H7 (cell line): ENCODE results near the gene TUNAR. TPM values are rescaled to one million over a fixed set of nuclear protein-coding genes. Genes with fewer than 3 reads are reported as not detected.

Experiments
- DNase-seq: peaks from one replicate; pipeline ENCODE4 v3.0.0; 2012
- H3K27me3 ChIP-seq: 2 replicates; pipeline ENCODE4 v1.6.0; 2011; ENCODE audit warnings: mild to moderate bottlenecking, low read length; ENCODE audit not compliant: control insufficient read depth, insufficient read depth
- H3K36me3 ChIP-seq: replicated peaks from 2 replicates; pipeline ENCODE4 v1.5.1; 2011; ENCODE audit warnings: low read length; ENCODE audit not compliant: control insufficient read depth, insufficient read depth
- H3K4me3 ChIP-seq: 2 replicates; pipeline ENCODE4 v1.5.1; 2011; ENCODE audit warnings: low read depth, mild to moderate bottlenecking, control low read depth, low read length, moderate library complexity; ENCODE audit not compliant: insufficient read depth
- total RNA-seq: library from RNA; depleted of rRNA; stranded (reverse); fragments of >200 nt; shearing (Covaris generic); gene quantifications from 2 replicates; pipeline ENCODE4 v1.2.3, GENCODE V29; 2014; rRNA removed

The TUNAR gene
- 14.9 and 21.7 TPM in 2 replicates for total RNA-seq

DNA sequence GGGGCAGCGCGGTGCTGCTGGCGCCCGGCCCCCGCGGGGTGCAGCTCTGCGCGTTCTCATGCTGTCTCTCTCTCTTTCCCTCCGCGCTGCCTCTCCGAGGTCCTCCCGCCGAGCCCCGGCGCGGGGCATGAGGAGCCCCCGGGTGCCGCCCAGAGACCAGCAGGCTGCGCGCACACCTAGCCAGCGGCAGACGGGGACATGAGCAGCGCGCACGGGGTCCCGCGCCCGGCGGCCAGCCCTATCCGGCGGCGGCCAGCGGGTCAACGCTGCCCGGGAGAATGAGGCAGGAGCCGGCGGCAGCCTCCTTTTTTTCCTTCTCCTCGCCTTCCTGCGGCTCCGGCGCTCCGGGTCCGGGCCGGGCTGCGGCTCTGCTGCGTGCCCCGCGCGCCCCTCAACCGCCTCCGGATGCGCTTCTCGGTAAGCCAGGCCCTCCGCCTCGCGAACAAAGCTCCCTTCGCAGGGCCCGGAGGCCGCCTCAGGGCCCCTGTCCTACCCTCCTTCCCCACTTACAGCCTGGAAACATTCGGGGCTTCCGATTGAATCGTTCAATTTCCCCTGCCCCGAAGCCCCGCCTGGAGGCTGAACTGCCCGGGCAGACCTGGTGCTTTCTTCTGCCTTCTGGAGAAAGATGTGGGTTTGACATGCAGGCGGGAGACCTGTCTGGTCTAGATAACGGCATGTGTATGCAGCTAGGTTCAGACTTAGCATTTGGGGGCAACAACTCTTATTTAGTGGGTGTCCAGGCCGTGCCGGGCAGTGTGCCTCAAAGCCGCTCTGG lies at the start of gene TUNAR:
Gene TUNAR, plus strand, starts transcription at position 72 of the 778 bp plus-strand sequence.
- Histone ChIP-seq H3K27me3 (peaks cover 9% of the 10 kb centered on the region; the same call in 1 of the 2 replicates), H3K36me3 (peaks cover 4% of the 10 kb centered on the region), H3K4me3 (peak within 1 kb of the TSS; percentile 74)
- peak; percentile 84 for DNase-seq

DNA sequence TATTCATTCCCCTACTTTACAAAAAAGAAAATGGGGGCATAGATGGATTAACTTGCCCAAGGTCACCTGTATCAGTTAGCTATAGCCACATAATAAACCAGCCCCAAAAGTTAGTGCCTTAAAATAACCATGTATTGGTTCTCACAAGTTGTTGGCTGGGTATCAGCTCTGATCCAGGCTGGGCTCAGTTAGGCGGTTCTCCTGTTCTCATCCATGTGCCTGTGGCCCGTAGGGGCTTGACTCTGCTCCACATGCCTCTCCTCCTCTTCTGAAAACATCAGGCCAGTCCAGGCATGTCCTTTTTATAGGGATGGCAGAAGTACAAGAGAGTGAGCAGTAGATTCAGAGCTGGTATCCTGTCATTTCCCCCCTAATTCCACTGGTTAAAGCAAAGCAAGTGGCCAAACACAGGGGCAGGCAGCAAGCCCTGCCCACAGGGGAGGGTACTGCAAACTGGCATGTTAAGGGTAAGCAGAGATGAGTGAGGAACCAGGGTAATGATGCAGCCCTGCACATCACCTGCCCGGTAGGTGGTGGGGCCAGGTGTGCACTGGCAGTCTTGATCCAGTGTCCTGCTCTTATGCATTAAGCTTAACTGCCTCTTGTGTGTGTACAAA lies 47.9 kb upstream of the TUNAR start:
- Histone ChIP-seq H3K36me3 (no peaks in the 10 kb centered on the region), H3K4me3 (no peak overlapping the region), H3K27me3 (no peaks in the 10 kb centered on the region)
- no peak for DNase-seq

DNA sequence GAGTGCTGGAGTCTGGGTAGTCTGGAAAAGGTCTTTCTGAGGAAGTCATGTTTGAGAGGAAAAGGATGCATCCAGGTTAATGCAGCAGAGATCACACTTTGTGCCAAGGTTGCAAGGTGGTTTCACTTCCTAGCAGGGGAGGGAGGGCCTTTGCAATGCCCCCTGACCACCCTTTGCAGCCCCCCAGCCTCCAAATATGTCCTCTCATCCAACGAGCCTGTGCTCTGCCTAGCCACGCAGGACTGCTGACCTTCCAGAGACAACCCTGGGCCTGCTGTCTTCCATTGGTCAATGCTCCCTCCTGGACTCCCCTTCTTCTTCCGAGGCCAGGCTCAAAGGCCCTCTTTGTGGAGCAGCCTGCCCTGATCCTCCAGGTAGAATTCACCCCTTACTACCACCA lies 47.3 kb upstream of the TUNAR start:
- no peak for DNase-seq
- no peaks in the 10 kb centered on the region for H3K36me3 ChIP-seq
- no peaks in the 10 kb centered on the region for H3K27me3 ChIP-seq
- no peak overlapping the region for H3K4me3 ChIP-seq

- Histone ChIP-seq H3K4me3 (no peak overlapping the region), H3K36me3 (no peaks in the 10 kb centered on the region), H3K27me3 (no peaks in the 10 kb centered on the region)
- DNase-seq: no peak
Measured at GRCh38 chr14:95830386-95830785, 46.2 kb upstream of the TUNAR start.

DNA sequence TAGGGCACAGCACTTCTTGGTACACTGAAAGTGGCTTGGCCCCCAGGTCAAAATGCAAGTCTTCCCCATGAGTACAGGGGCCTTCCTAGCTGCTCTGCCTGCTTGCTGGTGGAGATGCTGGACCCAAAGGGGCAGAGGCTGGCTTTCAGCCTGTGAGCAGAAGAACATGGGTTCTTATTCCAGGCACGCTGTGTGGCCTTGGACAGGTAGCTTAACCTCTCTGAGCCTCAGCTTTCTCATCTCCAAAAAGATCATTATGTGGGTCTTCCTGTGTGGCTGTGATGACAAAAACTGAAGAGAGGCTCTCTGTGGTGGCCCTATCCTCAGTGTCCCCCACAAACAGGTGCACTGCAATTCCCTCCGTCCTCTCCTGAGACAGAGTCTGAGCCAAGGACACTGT lies 45.6 kb upstream of the TUNAR start:
- no peak for DNase-seq
- no peak overlapping the region for H3K4me3 ChIP-seq
- no peaks in the 10 kb centered on the region for H3K36me3 ChIP-seq
- H3K27me3 ChIP-seq: no peaks in the 10 kb centered on the region

GRCh38 chr14:95831468-95831867 lies 45.2 kb upstream of the TUNAR start:
- Histone ChIP-seq H3K4me3 (no peak overlapping the region), H3K27me3 (no peaks in the 10 kb centered on the region), H3K36me3 (no peaks in the 10 kb centered on the region)
- DNase-seq: no peak

DNA sequence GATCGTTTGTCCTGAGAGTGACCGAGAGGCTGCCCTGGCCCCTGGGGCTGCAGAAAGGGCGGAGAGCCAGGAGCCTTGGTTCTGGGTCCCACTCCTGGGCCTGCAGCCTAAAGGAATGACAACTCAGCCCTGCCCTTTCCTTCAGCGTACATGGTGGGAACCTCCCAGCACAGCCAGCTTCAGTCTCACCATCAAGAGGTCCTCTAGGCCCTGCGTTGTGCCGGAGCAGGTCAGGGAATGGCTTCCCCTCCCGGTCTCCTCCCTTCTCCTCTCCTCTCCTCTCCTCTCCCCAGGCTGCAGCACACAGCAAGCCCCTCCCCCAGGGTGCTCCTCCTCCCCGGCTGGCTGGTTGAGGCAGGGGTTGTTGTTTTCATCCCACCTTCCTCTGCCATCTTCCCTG lies 44.6 kb upstream of the TUNAR start:
- Histone ChIP-seq H3K27me3 (no peaks in the 10 kb centered on the region), H3K4me3 (no peak overlapping the region), H3K36me3 (no peaks in the 10 kb centered on the region)
- DNase-seq: peak; percentile 43

DNA sequence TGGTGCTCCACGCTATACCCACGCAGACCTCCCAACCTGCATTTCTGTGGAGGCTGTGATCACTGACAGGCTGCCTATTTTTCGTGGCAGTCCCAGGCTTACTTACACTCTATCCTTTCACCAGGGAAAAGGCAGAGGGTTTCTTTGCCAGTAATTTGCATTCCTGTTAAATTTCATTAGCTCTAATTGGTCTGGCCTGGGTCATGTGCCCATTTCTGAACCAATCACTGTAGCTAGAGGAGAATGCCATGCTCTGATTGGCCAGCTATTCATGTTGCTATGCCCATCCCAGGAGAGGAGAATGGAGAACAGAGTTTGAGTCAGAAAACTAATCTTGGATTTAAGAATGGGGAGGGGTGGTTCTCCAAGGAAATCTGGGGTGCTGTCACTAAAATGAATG lies 43.2 kb upstream of the TUNAR start:
- Histone ChIP-seq H3K4me3 (no peak overlapping the region), H3K36me3 (no peaks in the 10 kb centered on the region)
- DNase-seq: no peak

GRCh38 chr14:95834496-95834895 lies 42.1 kb upstream of the TUNAR start:
- Histone ChIP-seq H3K4me3 (no peak overlapping the region), H3K36me3 (no peaks in the 10 kb centered on the region), H3K27me3 (no peaks in the 10 kb centered on the region)
- DNase-seq: no peak

More for the DNA sequence above, 43.2 kb upstream of the TUNAR start:
- no peaks in the 10 kb centered on the region for H3K27me3 ChIP-seq

DNA sequence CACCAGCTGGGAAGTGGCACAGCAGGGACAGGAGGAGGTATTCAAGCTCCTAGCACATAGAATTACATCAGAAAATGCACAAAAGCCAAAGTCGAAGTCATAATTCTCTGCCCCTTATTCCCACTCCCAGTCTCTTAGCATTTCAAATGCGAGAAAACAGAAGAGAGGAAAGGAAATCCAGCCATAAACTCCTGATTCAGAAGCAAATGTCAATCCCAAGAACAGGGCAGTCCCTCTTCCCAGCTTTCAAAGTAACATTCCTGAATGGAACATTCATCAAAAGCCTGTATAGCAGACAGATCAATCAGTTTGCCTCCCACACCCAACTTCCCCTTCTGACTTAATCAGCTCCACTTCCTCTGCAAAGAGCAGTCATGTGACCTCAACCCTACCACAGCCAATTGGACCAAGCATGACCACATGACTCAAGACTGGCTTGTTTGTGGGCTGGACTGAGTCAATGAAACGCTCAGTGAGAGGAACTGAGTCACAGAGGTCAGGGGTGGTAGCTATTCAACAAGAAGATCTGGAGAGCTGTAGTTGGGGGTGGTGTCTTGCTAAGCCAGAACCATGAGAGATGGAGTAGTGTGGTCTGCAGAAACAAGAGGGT lies 41.4 kb upstream of the TUNAR start:
- no peaks in the 10 kb centered on the region for H3K27me3 ChIP-seq
- no peak for DNase-seq
- H3K4me3 ChIP-seq: no peak overlapping the region
- H3K36me3 ChIP-seq: no peaks in the 10 kb centered on the region

GRCh38 chr14:95838862-95839261 lies 37.8 kb upstream of the TUNAR start:
- Histone ChIP-seq H3K4me3 (no peak overlapping the region), H3K36me3 (no peaks in the 10 kb centered on the region), H3K27me3 (no peaks in the 10 kb centered on the region)
- no peak for DNase-seq

DNA sequence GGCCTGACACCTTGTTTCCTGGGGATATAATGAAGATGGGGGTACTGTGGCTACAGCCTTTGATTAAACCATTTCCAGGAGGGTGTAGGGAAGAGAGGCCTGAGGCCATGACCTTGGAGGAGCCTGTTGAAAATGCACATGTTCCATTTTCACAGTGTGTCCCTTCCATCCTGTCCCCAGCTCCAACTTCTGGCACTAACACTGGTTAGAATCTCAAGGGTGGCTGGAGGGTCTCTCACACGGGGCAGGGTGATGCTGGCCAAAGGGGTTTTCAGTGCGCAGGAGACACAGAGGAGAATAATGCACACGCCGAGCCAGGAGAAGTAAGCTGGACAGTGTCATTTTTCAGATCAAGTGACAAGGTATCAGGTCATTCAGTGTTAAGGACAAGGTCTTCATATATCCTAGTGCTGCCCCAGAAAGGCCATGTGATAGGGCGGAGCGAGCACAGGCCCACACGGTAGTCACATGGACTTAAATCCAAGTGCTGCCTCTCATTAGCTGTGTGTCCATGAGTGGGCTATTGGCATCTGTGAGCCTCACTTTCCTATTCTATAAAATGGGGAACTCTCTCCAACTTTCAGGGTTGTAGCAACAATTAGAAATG lies 36.4 kb upstream of the TUNAR start:
- no peaks in the 10 kb centered on the region for H3K27me3 ChIP-seq
- no peaks in the 10 kb centered on the region for H3K36me3 ChIP-seq
- H3K4me3 ChIP-seq: no peak overlapping the region
- DNase-seq: no peak

DNA sequence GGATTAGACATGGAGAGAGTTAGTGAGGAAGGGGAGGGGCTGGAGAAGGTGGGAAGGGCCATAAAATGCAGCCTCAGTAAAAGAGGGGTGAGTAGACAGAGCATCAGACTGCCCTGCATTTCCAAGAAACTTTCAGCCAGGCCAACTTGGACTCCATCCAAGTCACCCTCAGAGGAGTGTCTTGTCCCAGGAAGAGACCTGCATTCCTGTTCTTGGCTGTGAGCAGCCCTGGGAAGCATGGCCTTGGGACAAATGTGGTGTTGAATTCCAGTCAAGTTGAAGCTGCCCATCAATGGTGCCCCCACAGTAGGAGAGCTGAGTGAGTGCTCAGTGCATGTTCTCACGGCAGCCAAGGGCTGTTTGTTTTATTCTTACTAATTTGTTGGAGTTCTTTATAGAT lies 35.0 kb upstream of the TUNAR start:
- H3K36me3 ChIP-seq: no peaks in the 10 kb centered on the region
- H3K4me3 ChIP-seq: no peak overlapping the region
- no peaks in the 10 kb centered on the region for H3K27me3 ChIP-seq
- DNase-seq: no peak

DNA sequence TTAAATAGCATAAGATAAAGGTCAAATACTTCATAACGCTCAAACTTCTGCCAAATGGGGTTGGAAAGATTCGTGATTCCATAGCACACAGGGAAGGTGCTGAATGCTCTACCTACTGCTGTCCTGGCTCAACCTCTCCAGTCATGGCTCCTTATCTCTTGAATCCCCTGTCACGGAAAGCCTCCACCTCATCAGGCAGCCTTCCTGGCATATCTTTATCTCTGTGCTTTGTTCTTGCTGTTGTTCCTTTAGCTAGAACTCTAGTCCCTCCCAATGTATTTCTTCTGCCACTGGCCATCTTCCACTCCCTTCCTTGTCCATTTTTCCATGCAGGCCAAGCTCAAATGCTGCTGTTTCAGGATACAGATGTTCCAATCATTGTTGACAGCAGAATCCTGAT lies 26.9 kb upstream of the TUNAR start:
- DNase-seq: no peak
- no peaks in the 10 kb centered on the region for H3K27me3 ChIP-seq
- no peak overlapping the region for H3K4me3 ChIP-seq
- H3K36me3 ChIP-seq: no peaks in the 10 kb centered on the region

GRCh38 chr14:95850429-95850828 lies 26.2 kb upstream of the TUNAR start:
- no peaks in the 10 kb centered on the region for H3K36me3 ChIP-seq
- DNase-seq: no peak
- H3K4me3 ChIP-seq: no peak overlapping the region
- H3K27me3 ChIP-seq: no peaks in the 10 kb centered on the region
